Ishikawa (cell line): ENCODE measurements around the gene PTTG1IP.
A peak's percentile ranks its signal among the peaks of the same experiment; 100 is the strongest.

Experiments
- CEBPB ChIP-seq: IDR thresholded peaks from 2 replicates; pipeline ENCODE4 v1.6.1; 2012
- CREB1 ChIP-seq: IDR thresholded peaks from 2 replicates; pipeline ENCODE4 v1.6.1; 2012; ENCODE audit warnings: low read depth
- EGR1 ChIP-seq: IDR thresholded peaks from 2 replicates; pipeline ENCODE4 v1.6.1; 2012
- EP300 ChIP-seq: IDR thresholded peaks from 2 replicates; pipeline ENCODE4 v1.6.1; 2012; ENCODE audit warnings: borderline replicate concordance
- FOXM1 ChIP-seq: IDR thresholded peaks from 2 replicates; pipeline ENCODE4 v1.6.1; 2012; ENCODE audit warnings: low read depth, borderline replicate concordance
- NFIC ChIP-seq: IDR thresholded peaks from 2 replicates; pipeline ENCODE4 v1.6.1; 2012
- RAD21 ChIP-seq: IDR thresholded peaks from 2 replicates; pipeline ENCODE4 v1.6.1; 2012; ENCODE audit warnings: low read depth
- TAF1 ChIP-seq: IDR thresholded peaks from 2 replicates; pipeline ENCODE4 v1.6.1; 2012; ENCODE audit warnings: low read depth, mild to moderate bottlenecking
- TCF12 ChIP-seq: IDR thresholded peaks from 2 replicates; pipeline ENCODE4 v1.6.1; 2012; ENCODE audit warnings: low read depth
- TEAD4 ChIP-seq: IDR thresholded peaks from 2 replicates; pipeline ENCODE4 v1.6.1; 2012
- USF1 ChIP-seq: IDR thresholded peaks from 2 replicates; pipeline ENCODE4 v1.6.1; 2012
- YY1 ChIP-seq: IDR thresholded peaks from 2 replicates; pipeline ENCODE4 v1.6.1; 2012; ENCODE audit warnings: low read depth
- ZBTB7A ChIP-seq: IDR thresholded peaks from 2 replicates; pipeline ENCODE4 v1.6.1; 2012; ENCODE audit warnings: low read depth
- TF ChIP-seq, protein P1 (sequence below): IDR thresholded peaks from 2 replicates; pipeline ENCODE4 v1.6.1; 2012
- TF ChIP-seq, protein P2 (sequence below): IDR thresholded peaks from 2 replicates; pipeline ENCODE4 v1.6.1; 2012; ENCODE audit warnings: low read depth, mild to moderate bottlenecking

Gene PTTG1IP

GRCh38 chr21:44898011-44898488 lies 24.6 kb upstream of the PTTG1IP start:
- TF ChIP-seq EP300 (no peak), FOXM1 (no peak), EGR1 (no peak), CREB1 (no peak), NFIC (no peak)
- TF ChIP-seq, protein P1, sequence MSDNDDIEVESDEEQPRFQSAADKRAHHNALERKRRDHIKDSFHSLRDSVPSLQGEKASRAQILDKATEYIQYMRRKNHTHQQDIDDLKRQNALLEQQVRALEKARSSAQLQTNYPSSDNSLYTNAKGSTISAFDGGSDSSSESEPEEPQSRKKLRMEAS: no peak

GRCh38 chr21:44897326-44898010 lies 24.0 kb upstream of the PTTG1IP start:
- TF ChIP-seq, protein P2, sequence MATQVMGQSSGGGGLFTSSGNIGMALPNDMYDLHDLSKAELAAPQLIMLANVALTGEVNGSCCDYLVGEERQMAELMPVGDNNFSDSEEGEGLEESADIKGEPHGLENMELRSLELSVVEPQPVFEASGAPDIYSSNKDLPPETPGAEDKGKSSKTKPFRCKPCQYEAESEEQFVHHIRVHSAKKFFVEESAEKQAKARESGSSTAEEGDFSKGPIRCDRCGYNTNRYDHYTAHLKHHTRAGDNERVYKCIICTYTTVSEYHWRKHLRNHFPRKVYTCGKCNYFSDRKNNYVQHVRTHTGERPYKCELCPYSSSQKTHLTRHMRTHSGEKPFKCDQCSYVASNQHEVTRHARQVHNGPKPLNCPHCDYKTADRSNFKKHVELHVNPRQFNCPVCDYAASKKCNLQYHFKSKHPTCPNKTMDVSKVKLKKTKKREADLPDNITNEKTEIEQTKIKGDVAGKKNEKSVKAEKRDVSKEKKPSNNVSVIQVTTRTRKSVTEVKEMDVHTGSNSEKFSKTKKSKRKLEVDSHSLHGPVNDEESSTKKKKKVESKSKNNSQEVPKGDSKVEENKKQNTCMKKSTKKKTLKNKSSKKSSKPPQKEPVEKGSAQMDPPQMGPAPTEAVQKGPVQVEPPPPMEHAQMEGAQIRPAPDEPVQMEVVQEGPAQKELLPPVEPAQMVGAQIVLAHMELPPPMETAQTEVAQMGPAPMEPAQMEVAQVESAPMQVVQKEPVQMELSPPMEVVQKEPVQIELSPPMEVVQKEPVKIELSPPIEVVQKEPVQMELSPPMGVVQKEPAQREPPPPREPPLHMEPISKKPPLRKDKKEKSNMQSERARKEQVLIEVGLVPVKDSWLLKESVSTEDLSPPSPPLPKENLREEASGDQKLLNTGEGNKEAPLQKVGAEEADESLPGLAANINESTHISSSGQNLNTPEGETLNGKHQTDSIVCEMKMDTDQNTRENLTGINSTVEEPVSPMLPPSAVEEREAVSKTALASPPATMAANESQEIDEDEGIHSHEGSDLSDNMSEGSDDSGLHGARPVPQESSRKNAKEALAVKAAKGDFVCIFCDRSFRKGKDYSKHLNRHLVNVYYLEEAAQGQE: no peak
- TF ChIP-seq TEAD4: no peak
- peak; percentile 56 for TF ChIP-seq USF1
- no peak for TF ChIP-seq ZBTB7A
- TF ChIP-seq CEBPB: no peak
- TF ChIP-seq, protein P1: peak; percentile 63
- TF ChIP-seq EGR1: no peak

DNA sequence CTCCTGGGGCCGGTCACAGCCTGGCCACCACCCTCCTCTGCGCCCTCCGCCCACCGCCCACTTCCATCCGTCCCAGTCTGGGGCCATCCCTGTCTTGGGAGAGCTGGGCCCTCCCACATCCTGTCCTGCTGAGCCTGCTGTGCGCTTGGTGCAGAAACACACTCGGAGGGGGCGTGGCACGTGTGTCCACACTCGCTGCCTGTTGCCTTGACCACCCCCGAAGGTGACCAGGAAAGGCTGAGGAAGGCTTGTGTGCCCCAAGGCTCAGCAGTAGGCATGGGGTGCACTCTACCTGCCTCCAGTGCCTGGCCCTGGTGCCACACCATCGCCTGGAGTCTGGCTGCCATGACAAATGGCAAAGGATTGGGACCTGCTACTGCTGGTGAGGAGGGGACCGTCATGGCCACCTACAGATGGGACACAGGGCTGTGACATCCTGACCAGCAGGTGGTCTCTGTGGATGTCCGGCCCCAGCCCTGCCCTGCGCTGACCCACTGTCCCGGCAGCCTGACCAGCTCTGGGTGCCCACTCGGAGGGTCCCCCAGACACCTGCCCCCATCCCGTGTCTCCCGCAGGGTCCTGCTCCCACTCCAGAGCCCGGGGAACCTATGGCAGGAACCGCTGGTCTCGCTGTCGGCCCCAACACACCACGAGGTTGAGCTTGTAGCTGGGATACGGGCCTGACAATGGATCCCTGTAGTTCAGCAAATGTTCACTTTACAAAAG lies 23.2 kb upstream of the PTTG1IP start:
- TF ChIP-seq YY1 (no peak), CEBPB (no peak), RAD21 (no peak), ZBTB7A (no peak), USF1 (no peak)
- TF ChIP-seq, protein P2: no peak
- TF ChIP-seq, protein P1: no peak

- no peak for TF ChIP-seq EP300
- no peak for TF ChIP-seq FOXM1
- TF ChIP-seq USF1: no peak
- no peak for TF ChIP-seq TAF1
- TF ChIP-seq, protein P2: no peak
- TF ChIP-seq YY1: no peak
- TF ChIP-seq EGR1: no peak
- TF ChIP-seq RAD21: no peak
- TF ChIP-seq ZBTB7A: no peak
- no peak for TF ChIP-seq CEBPB
- no peak for TF ChIP-seq TEAD4
- no peak for TF ChIP-seq TCF12
- TF ChIP-seq, protein P1: no peak
- TF ChIP-seq CREB1: no peak
- no peak for TF ChIP-seq NFIC
Observed at GRCh38 chr21:44895859-44896258, 22.4 kb upstream of the PTTG1IP start.
